Keratinocyte (primary cell): ENCODE results near the gene MARCHF3. TPM values are rescaled to one million over a fixed set of nuclear protein-coding genes. Genes with fewer than 3 reads are reported as not detected.

Source experiments
- DNase-seq: peaks from one replicate; pipeline ENCODE4 v3.0.0-alpha.2; 2011; ENCODE audit warnings: low read depth, missing footprints, low spot score
- FAIRE-seq: peaks from 2 replicates; lab custom pipeline; 2011; peaks lifted over from hg19 to GRCh38; lab: Jason Lieb, UNC
- H2AFZ ChIP-seq: 2 replicates; pipeline ENCODE4 v1.6.0; 2012; ENCODE audit warnings: low read length, control low read depth, inconsistent platforms; ENCODE audit not compliant: control insufficient read depth
- H3K27ac ChIP-seq: 2 replicates; pipeline ENCODE4 v1.5.1; 2011; ENCODE audit warnings: low read length; ENCODE audit not compliant: control insufficient read depth, insufficient read depth
- H3K27me3 ChIP-seq: 3 replicates; pipeline ENCODE4 v1.6.0; 2011; ENCODE audit warnings: low read length; ENCODE audit not compliant: control insufficient read depth, insufficient read depth; ENCODE audit errors: extremely low read depth
- H3K36me3 ChIP-seq, 2 experiments: 2 replicates in 1 of 2; 3 replicates in 1 of 2; pipeline ENCODE4 v1.5.1; 2011; ENCODE audit warnings: low read length in 2 of 2, mild to moderate bottlenecking in 1 of 2; ENCODE audit not compliant: control insufficient read depth in 2 of 2, insufficient read depth in 2 of 2; ENCODE audit errors: extremely low read depth in 1 of 2
- H3K4me1 ChIP-seq: 3 replicates; pipeline ENCODE4 v1.5.1; 2011; ENCODE audit warnings: low read length; ENCODE audit not compliant: control insufficient read depth, insufficient read depth; ENCODE audit errors: extremely low read depth
- H3K4me2 ChIP-seq: 3 replicates; pipeline ENCODE4 v1.6.0; 2011; ENCODE audit warnings: low read depth, low read length; ENCODE audit not compliant: control insufficient read depth, insufficient read depth; ENCODE audit errors: extremely low read depth
- H3K4me3 ChIP-seq, 3 experiments: fragments of 200-600 bp in 1 of 3; sonication (generic) in 1 of 3; 2 replicates in 2 of 3; 3 replicates in 1 of 3; pipeline ENCODE4 v1.5.1; 2011 to 2016; ENCODE audit warnings: low read length in 3 of 3, mild to moderate bottlenecking in 3 of 3, control low read depth in 2 of 3, inconsistent platforms in 1 of 3, low read depth in 1 of 3, mixed read lengths in 1 of 3, mixed run types in 1 of 3, moderate library complexity in 1 of 3; ENCODE audit not compliant: control insufficient read depth in 2 of 3, insufficient read depth in 2 of 3; ENCODE audit errors: extremely low read depth in 1 of 3
- H3K79me2 ChIP-seq: 2 replicates; pipeline ENCODE4 v1.6.0; 2012; ENCODE audit warnings: low read length; ENCODE audit not compliant: control insufficient read depth, insufficient read depth
- H3K9ac ChIP-seq: 3 replicates; pipeline ENCODE4 v1.6.0; 2011; ENCODE audit warnings: low read length; ENCODE audit not compliant: control insufficient read depth, insufficient read depth; ENCODE audit errors: extremely low read depth
- H3K9me1 ChIP-seq: 3 replicates; pipeline ENCODE4 v1.6.0; 2011; ENCODE audit warnings: low read length; ENCODE audit not compliant: control insufficient read depth, insufficient read depth; ENCODE audit errors: extremely low read depth
- H3K9me3 ChIP-seq: 2 replicates; pipeline ENCODE4 v1.5.1; 2012; ENCODE audit warnings: low read depth, low read length; ENCODE audit not compliant: control insufficient read depth
- H4K20me1 ChIP-seq: 3 replicates; pipeline ENCODE4 v1.6.0; 2011; ENCODE audit warnings: low read length; ENCODE audit not compliant: control insufficient read depth, insufficient read depth; ENCODE audit errors: extremely low read depth
- CTCF ChIP-seq, 3 experiments: IDR thresholded peaks in 1 of 3; conservative IDR thresholded peaks in 1 of 3; optimal IDR thresholded peaks in 1 of 3; 2 replicates in 2 of 3; 3 replicates in 1 of 3; pipeline versions ENCODE3 to v1.5.1; 2011; ENCODE audit warnings: low read length in 3 of 3, mild to moderate bottlenecking in 3 of 3, moderate library complexity in 2 of 3, control low read depth in 1 of 3, inconsistent platforms in 1 of 3; ENCODE audit not compliant: insufficient read depth in 2 of 3; ENCODE audit errors: extremely low read depth in 1 of 3
- EZH2 ChIP-seq: IDR thresholded peaks from one replicate; pipeline ENCODE4 v1.6.1; 2012; ENCODE audit warnings: inconsistent platforms, mild to moderate bottlenecking, low read length, moderate library complexity
- dilution Hi-C: fragments of 300-500 bp; cut with MboI; formaldehyde crosslinking; loops from one replicate; pipeline ENCODE4 v1.7.0; 2020; ENCODE audit warnings: low sequenced_read_pairs; ENCODE audit not compliant: extremely low pct_ligation_motif_present
- polyA plus RNA-seq, 5 experiments: library from polyadenylated mRNA; depleted of rRNA in 3 of 5; stranded (reverse) in 3 of 5; stranded (forward) in 1 of 5; unstranded in 1 of 5; fragments of >200 nt; gene quantifications; 1 replicate in 1 of 5; 2 replicates in 3 of 5; 3 replicates in 1 of 5; pipeline versions ENCODE4 v1.2.1 to v1.2.3, GENCODE V29; 2011 to 2012; ENCODE audit warnings: missing spikeins in 2 of 5, low read depth in 1 of 5, low replicate concordance in 1 of 5

MARCHF3 gene
- polyA plus RNA-seq, 1 donor (not counting 4 experiments of a cell fraction or from before 2014, with no cell fraction given), result 0.45 TPM

- DNase-seq (no peak), FAIRE-seq (peak; percentile 5)
- H3K9ac ChIP-seq, result no peak overlapping the region
- TF ChIP-seq EZH2 (no peak), CTCF (optimal IDR thresholded peaks at IDR 0.05 in 1 of 3, IDR thresholded peaks at IDR 0.05 in 1 of 3, conservative IDR thresholded peaks at IDR 0.05 in 1 of 3; ENCODE audit: extremely low read depth in 1 of 3, insufficient read depth in 2 of 3, low read length in 3 of 3) (peak in 2 of 3 experiments; percentile 17 to 21)
- no peaks in the 10 kb centered on the region for H3K9me1 ChIP-seq
- no peak overlapping the region for H3K27ac ChIP-seq
- H2AFZ ChIP-seq, result no peak overlapping the region
- H3K36me3 ChIP-seq, result peaks cover 0 to 3% of the 10 kb centered on the region in 2 experiments
- H3K4me3 ChIP-seq, result no peak overlapping the region
- no peaks in the 10 kb centered on the region for H4K20me1 ChIP-seq
- no peaks in the 10 kb centered on the region for H3K9me3 ChIP-seq
- dilution Hi-C loops, result no loop called here
- H3K79me2 ChIP-seq, result no peaks in the 10 kb centered on the region
- no peaks in the 10 kb centered on the region for H3K4me1 ChIP-seq
- no peak overlapping the region for H3K4me2 ChIP-seq
- no peaks in the 10 kb centered on the region for H3K27me3 ChIP-seq
Measured at GRCh38 chr5:126837906-126838539, 192.3 kb downstream of the MARCHF3 start.

GRCh38 chr5:126837242-126837641, 193.1 kb downstream of the MARCHF3 start:
- Histone ChIP-seq H3K9ac (no peak overlapping the region), H3K27me3 (no peaks in the 10 kb centered on the region), H3K4me1 (no peaks in the 10 kb centered on the region), H2AFZ (no peak overlapping the region), H3K4me3 (no peak overlapping the region), H3K9me3 (no peaks in the 10 kb centered on the region), H4K20me1 (no peaks in the 10 kb centered on the region), H3K9me1 (no peaks in the 10 kb centered on the region), H3K4me2 (no peak overlapping the region), H3K27ac (no peak overlapping the region), H3K36me3 (peaks cover 0 to 3% of the 10 kb centered on the region in 2 experiments), H3K79me2 (no peaks in the 10 kb centered on the region)
- no peak for FAIRE-seq
- TF ChIP-seq EZH2, result no peak
- no peak for TF ChIP-seq CTCF (optimal IDR thresholded peaks at IDR 0.05 in 1 of 3, IDR thresholded peaks at IDR 0.05 in 1 of 3, conservative IDR thresholded peaks at IDR 0.05 in 1 of 3; ENCODE audit: extremely low read depth in 1 of 3, insufficient read depth in 2 of 3, low read length in 3 of 3)
- no peak for DNase-seq
- dilution Hi-C loops, result no loop called here
